Fibroblast of lung (primary cell): Measurements from ENCODE around the gene LAMTOR1.

Experiments
- CTCF ChIP-seq, 2 donors: IDR thresholded peaks in 1 of 2; conservative IDR thresholded peaks in 1 of 2; 1 replicate in 1 of 2; 2 replicates in 1 of 2; pipeline ENCODE4 v1.5.1; 2011 to 2012; ENCODE audit warnings: low read length in 2 of 2, control low read depth in 1 of 2, inconsistent platforms in 1 of 2, low read depth in 1 of 2, mild to moderate bottlenecking in 1 of 2
- EZH2 ChIP-seq: IDR thresholded peaks from 2 replicates; pipeline ENCODE4 v1.5.1; 2012; ENCODE audit warnings: low read length, control low read depth, mild to moderate bottlenecking; ENCODE audit errors: missing control alignments

- TF ChIP-seq CTCF (conservative IDR thresholded peaks at IDR 0.05 in 1 of 2, IDR thresholded peaks at IDR 0.05 in 1 of 2; ENCODE audit: low read depth in 1 of 2, low read length in 2 of 2) (no peak), EZH2 (no peak)
These were observed 54.2 kb downstream of the LAMTOR1 start for GRCh38 chr11:72048766-72049460.
